Fibroblast of lung (primary cell): ENCODE measurements around the gene C5orf63.

Experiments
- EZH2 ChIP-seq: IDR thresholded peaks from 2 replicates; pipeline ENCODE4 v1.5.1; 2012; ENCODE audit warnings: low read length, control low read depth, mild to moderate bottlenecking; ENCODE audit errors: missing control alignments
- TF ChIP-seq, protein P1 (sequence below), 2 donors: IDR thresholded peaks in 1 of 2; conservative IDR thresholded peaks in 1 of 2; 1 replicate in 1 of 2; 2 replicates in 1 of 2; pipeline ENCODE4 v1.5.1; 2011 to 2012; ENCODE audit warnings: low read length in 2 of 2, control low read depth in 1 of 2, inconsistent platforms in 1 of 2, low read depth in 1 of 2, mild to moderate bottlenecking in 1 of 2

DNA sequence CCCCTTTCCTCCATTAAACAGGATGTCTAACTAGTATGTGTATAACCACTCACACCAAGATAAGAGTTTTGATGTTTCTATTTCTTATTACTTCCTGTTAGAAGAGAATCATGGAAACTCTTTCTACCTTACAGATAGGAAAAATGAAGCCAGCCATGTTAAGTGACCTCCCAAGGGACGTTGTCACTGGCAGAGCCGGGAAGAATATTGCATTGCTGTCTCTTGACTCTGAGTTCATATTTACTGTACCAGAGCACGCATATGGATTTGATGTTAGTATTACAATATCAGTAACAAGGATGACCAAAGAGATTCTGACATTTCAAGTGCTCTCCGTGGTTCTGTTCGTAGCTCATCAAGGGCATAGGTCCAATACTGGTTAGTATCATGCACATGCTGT, 12.5 kb upstream of the C5orf63 start:
- no peak for TF ChIP-seq EZH2
- TF ChIP-seq, protein P1, sequence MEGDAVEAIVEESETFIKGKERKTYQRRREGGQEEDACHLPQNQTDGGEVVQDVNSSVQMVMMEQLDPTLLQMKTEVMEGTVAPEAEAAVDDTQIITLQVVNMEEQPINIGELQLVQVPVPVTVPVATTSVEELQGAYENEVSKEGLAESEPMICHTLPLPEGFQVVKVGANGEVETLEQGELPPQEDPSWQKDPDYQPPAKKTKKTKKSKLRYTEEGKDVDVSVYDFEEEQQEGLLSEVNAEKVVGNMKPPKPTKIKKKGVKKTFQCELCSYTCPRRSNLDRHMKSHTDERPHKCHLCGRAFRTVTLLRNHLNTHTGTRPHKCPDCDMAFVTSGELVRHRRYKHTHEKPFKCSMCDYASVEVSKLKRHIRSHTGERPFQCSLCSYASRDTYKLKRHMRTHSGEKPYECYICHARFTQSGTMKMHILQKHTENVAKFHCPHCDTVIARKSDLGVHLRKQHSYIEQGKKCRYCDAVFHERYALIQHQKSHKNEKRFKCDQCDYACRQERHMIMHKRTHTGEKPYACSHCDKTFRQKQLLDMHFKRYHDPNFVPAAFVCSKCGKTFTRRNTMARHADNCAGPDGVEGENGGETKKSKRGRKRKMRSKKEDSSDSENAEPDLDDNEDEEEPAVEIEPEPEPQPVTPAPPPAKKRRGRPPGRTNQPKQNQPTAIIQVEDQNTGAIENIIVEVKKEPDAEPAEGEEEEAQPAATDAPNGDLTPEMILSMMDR (conservative IDR thresholded peaks at IDR 0.05 in 1 of 2, IDR thresholded peaks at IDR 0.05 in 1 of 2; ENCODE audit: low read depth in 1 of 2, low read length in 2 of 2), result no peak
